ENCODE data around the gene ITGB6.

The ITGB6 gene

GRCh38 chr2:160054984-160055725 lies 144.9 kb downstream of the ITGB6 start:
- DNase-seq (ENCODE audit: low read depth), result no peak
- no peak for TF ChIP-seq CTCF (conservative IDR thresholded peaks at IDR 0.05; ENCODE audit: low read depth, low read length)
- H3K4me3 ChIP-seq (ENCODE audit: low read length), result no peak overlapping the region

- TF ChIP-seq CTCF (conservative IDR thresholded peaks at IDR 0.05; ENCODE audit: low read depth, low read length), result no peak
- no peak overlapping the region for H3K4me3 ChIP-seq (ENCODE audit: low read length)
- no peak for DNase-seq (ENCODE audit: low read depth)
Observed at GRCh38 chr2:160053946-160054345, 146.1 kb downstream of the ITGB6 start.

- no peak for DNase-seq (ENCODE audit: low read depth)
- no peak overlapping the region for H3K4me3 ChIP-seq (ENCODE audit: low read length)
- no peak for TF ChIP-seq CTCF (conservative IDR thresholded peaks at IDR 0.05; ENCODE audit: low read depth, low read length)
Observed at GRCh38 chr2:160052531-160052930, 147.5 kb downstream of the ITGB6 start.

GRCh38 chr2:160051371-160051800 lies 148.7 kb downstream of the ITGB6 start:
- no peak for TF ChIP-seq CTCF (conservative IDR thresholded peaks at IDR 0.05; ENCODE audit: low read depth, low read length)
- DNase-seq (ENCODE audit: low read depth), result no peak
- H3K4me3 ChIP-seq (ENCODE audit: low read length), result no peak overlapping the region

GRCh38 chr2:160050147-160050546 lies 149.9 kb downstream of the ITGB6 start:
- DNase-seq (ENCODE audit: low read depth), result no peak
- no peak overlapping the region for H3K4me3 ChIP-seq (ENCODE audit: low read length)
- TF ChIP-seq CTCF (conservative IDR thresholded peaks at IDR 0.05; ENCODE audit: low read depth, low read length), result no peak

Data from retinal pigment epithelial cell (primary cell).